Cortex of kidney (tissue), 1 donor: ENCODE data around the gene HES7.

Source experiments
- DNase-seq: peaks from one replicate; lab custom pipeline; 2025; lab: John Stamatoyannopoulos, UW

Gene HES7

DNA sequence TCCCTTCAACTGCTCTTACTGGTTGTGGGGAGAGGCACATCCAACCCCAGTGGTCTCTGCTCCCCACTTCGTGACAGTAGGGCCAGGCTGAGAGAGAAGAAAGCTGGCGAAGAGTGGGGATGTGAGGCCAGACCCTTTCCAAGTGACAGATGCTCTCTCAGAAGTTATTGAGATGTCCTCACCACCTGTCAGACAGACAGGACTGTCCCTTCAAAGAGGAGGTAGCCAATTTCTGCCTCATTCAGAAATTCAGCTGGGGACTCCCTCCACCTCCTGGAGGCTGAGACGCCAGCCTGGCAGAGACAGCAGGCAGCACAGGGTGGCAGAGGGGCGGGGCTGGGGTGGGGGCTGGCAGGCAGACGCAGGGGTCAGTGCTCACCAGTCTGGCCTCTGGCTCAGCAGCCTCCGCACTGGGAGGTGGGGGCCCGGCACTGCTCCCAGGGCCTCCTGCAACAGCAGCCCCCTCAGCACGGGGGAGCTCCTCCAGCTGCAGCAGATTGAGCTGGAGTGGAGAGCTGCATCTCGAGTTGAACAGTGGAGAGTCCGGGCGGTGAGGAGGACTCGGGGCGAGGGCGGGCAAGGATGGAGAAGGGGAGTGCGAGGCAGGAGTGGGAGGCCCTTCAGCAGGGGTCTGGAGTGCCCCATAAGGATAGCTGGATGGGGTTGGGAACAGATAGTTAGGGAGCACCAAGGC, 19.1 kb upstream of the HES7 start:
- DNase-seq, result no peak

DNA sequence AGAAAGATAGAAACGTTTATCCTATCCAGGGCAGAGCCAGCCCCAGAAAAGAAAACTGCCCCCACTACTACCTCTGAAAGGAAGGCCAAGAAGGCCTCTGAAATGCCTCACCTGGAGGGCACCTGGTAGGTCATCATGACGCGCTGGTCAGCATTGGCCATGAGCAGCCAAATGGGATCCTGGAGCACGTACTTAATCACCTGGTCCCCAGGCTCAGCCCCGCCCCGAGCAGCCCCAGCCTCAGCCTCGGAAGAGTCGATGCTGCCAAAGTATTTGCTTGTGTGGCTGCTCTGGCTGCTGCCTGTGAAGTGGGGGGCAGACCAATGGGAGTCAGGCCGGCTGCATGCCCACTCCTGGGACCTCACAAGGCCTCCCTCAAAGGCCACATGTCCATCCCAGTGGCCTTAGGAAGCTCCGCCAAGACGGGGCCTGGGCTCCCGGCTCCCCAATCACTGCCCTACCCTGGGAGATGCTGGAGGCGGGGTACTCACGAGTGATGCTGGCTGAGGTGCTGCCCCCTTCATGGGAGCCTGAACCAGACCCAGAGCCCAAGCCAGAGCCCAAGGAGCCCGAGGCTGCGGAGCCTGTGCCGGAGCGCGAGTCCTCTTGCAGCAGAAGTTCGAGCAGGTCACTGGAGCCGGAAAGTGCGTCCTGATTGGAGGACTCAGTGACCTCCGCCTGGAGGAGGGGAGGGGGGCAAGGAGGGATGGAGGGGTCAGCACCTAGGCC, 18.4 kb upstream of the HES7 start:
- DNase-seq, result no peak

- DNase-seq, result no peak
Measured at GRCh38 chr17:8141741-8142140, 17.8 kb upstream of the HES7 start.

DNA sequence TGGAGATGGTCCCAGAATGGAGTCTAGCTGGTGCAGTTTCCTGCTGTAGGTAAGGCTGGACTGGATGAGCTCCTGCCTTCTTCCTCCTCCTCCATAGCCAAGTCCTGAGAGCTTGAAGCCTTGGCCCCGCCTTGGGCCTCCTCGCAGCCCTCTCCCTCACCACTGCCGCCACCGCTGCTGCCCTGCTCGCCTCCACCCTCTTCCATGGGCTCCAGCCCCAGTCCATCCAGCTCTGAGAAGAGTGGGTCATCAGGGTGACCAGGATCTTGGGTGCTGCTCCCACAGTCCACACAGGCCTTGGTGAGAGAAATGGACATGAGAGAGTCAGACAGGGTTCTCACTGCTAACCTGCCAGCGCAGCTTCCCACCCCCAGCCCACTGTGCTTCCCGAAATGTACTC, 17.1 kb upstream of the HES7 start:
- DNase-seq, result no peak

GRCh38 chr17:8140065-8141029, 16.4 kb upstream of the HES7 start:
- DNase-seq, result no peak

DNA sequence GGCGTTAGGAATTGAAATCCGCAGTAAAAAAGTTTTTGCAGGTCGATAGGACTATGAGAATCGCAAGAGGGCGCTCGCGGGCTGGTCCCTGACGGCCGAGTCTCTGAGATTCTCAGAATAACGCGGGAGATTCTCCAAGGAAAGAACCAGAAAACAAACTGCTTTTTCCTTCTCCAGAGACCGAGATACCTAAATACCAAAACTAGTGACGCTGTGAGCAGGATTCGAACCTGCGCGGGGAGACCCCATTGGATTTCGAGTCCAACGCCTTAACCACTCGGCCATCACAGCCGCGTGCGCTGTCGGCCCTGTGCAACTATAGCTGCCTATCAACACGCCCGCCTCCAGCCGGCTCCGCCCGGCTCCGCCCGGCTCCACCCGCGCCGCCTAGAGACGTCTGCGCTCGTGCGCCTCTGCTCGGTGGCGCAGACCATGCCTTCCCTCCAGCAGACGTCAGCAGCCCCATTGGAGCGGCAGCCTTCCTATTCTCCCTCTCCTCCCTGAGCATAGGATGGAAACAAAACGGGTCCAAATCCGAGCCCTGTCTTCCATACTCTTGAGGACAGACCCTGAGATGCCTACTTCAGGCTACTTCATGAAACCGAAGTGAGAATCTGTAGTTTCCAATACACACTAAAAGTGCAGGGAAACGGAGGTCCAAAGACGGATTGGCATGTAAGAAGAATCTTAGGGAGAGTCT, 14.9 kb upstream of the HES7 start:
- DNase-seq, result peak; percentile 63

DNA sequence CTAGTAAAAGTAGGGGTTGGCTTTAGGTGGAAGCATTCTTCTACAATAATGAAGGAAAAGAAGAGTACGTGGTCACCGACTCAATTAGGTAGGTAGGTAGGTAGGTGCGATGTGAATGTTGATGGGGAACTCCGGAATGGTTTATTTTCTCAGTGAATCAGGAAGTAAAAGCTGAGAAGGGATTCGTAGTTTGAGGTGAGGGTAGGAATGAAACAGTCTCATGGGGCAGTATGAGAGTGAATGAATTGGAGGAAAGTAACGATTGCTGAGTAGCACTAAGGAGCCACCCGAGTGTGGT, 14.4 kb upstream of the HES7 start:
- no peak for DNase-seq

GRCh38 chr17:8137645-8138373, 13.9 kb upstream of the HES7 start:
- no peak for DNase-seq

DNA sequence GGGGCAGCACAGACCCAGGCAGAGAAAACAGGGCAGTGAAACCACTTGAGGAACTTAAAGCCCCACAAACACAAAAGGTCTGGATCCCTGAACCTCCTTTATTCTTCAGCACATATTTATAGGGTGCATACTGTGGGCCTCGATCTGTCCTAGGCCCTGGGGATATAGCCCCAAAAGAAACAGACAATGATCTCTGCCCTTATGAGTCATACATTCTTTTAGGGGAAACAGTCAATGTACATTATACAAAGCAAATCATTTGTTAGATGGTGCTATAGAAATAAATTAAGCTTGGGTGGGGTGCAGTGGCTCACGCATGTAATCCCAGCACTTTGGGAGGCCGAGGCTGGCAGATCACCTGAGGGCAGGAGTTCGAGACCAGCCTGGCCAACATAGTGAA, 10.0 kb upstream of the HES7 start:
- no peak for DNase-seq

- DNase-seq, result no peak
Measured at GRCh38 chr17:8133399-8133798, 9.5 kb upstream of the HES7 start.

GRCh38 chr17:8131844-8132441, 8.0 kb upstream of the HES7 start:
- no peak for DNase-seq

- DNase-seq, result no peak
Measured at GRCh38 chr17:8128125-8128784, 4.3 kb upstream of the HES7 start.

DNA sequence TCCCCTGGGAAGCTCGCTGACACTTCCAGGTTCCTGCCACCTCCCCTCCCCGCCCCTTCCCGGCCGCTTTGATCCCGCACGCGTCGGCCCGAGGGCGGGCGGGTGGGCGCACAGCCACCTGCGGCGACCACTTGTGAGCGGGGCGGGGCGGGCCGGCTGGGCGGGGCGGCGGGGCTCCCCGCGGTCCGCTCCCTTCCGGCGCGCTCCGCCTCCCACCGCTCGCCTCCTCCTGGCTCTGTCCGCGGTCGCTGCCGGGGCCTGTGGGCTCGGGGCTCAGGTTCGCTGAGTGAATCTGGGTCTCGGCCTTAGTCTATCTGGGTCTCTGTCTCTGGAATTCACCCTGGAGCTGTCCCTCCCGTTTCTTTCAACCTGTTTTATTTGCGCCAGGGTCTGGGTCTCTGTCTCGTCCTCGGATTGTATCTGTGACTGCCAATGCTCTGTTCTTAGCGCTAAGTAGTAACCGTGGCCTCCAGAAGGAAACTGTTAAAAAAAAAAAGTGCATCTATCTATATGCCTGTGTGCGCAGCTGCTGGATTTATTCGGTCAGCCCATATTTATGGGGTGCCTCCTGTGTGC, 2.7 kb upstream of the HES7 start:
- no peak for DNase-seq

GRCh38 chr17:8125947-8126490, 2.1 kb upstream of the HES7 start:
- no peak for DNase-seq

DNA sequence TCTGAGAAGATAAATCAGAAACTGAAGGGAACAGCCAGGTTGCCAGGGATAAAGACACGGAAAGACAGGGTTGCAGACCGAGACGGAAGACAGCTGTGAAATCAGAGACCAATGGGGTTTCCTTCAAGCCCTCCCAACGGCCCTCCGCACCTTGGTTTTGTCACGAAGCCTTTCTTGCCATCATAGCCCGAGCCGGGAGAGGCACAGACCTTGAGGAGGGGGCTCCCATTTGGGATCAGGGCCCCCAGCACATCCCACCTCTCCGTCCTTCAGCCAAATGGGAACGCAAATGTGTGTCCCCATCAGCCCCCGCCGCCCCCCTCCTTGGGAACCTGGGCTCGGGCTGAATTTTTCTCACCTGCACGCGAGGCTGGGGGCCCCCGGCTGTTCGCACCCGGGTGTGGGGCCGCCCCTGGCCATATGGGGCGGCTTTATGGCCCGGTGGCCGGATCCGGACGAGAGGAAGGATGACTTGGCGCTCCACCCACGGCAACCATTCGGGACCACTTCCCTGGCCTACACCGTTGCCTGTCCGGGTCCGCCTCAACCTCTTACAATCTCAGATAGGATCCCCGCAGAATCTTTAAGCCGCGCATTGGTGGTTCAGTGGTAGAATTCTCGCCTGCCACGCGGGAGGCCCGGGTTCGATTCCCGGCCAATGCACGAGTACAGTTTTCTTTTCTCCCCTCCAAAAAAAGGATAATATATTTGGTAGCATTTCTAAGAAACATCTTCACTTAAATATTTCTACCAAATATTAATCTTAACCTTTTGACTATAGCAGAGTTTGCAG, 1.4 kb upstream of the HES7 start:
- no peak for DNase-seq

GRCh38 chr17:8124350-8125153, 646 bp upstream of the HES7 start:
- no peak for DNase-seq

- no peak for DNase-seq
Measured at GRCh38 chr17:8122924-8123694, 797 bp downstream of the HES7 start.
